Neural progenitor cell (in vitro differentiated cells): ENCODE measurements around the gene CASQ1. TPM values are rescaled to one million over a fixed set of nuclear protein-coding genes. Genes with fewer than 3 reads are reported as not detected.

Source experiments
- DNase-seq: peaks from one replicate; pipeline ENCODE4 v3.0.0-alpha.2; 2016; ENCODE audit warnings: low spot score
- H2AFZ ChIP-seq: fragments of 200-600 bp; sonication (generic); replicated peaks from 2 replicates; pipeline ENCODE4 v1.6.1; 2016; ENCODE audit warnings: antibody characterized with exemption
- H3F3A ChIP-seq: fragments of 200-600 bp; sonication (generic); 2 replicates; pipeline ENCODE4 v1.6.1; 2016; ENCODE audit warnings: antibody characterized with exemption, low read depth
- H3K27ac ChIP-seq: fragments of 200-600 bp; sonication (generic); 2 replicates; pipeline ENCODE4 v1.5.1; 2016; ENCODE audit warnings: mild to moderate bottlenecking
- H3K27me3 ChIP-seq: fragments of 200-600 bp; sonication (generic); 2 replicates; pipeline ENCODE4 v1.6.1; 2016; ENCODE audit warnings: mild to moderate bottlenecking, moderate library complexity
- H3K36me3 ChIP-seq: fragments of 200-600 bp; sonication (generic); 2 replicates; pipeline ENCODE4 v1.5.1; 2016
- H3K4me1 ChIP-seq: fragments of 200-600 bp; sonication (generic); 2 replicates; pipeline ENCODE4 v1.6.1; 2016; ENCODE audit warnings: mixed run types
- H3K4me2 ChIP-seq: fragments of 200-600 bp; sonication (generic); 2 replicates; pipeline ENCODE4 v1.6.1; 2016
- H3K4me3 ChIP-seq: fragments of 200-600 bp; sonication (generic); 2 replicates; pipeline ENCODE4 v1.5.1; 2016
- H3K79me2 ChIP-seq: fragments of 200-600 bp; sonication (generic); 2 replicates; pipeline ENCODE4 v1.6.1; 2016; ENCODE audit warnings: low read depth
- H3K9ac ChIP-seq: fragments of 200-600 bp; sonication (generic); 2 replicates; pipeline ENCODE4 v1.6.1; 2016
- H3K9me3 ChIP-seq: fragments of 200-600 bp; sonication (generic); 2 replicates; pipeline ENCODE4 v1.5.1; 2016; ENCODE audit warnings: low read depth
- H4K20me1 ChIP-seq: fragments of 200-600 bp; sonication (generic); 2 replicates; pipeline ENCODE4 v1.6.1; 2016; ENCODE audit warnings: low read depth
- H3K27ac Mint-ChIP-seq: 3 replicates; pipeline ENCODE4 v1.8.0; 2021; ENCODE audit warnings: mixed read lengths
- H3K27me3 Mint-ChIP-seq: 2 replicates; pipeline ENCODE4 v1.8.0; 2022; ENCODE audit warnings: low read depth, mild to moderate bottlenecking, inconsistent platforms, moderate library complexity, mixed read lengths; ENCODE audit not compliant: insufficient read depth
- H3K36me3 Mint-ChIP-seq: 3 replicates; pipeline ENCODE4 v1.8.0; 2021; ENCODE audit warnings: mixed read lengths
- H3K4me1 Mint-ChIP-seq: 3 replicates; pipeline ENCODE4 v1.8.0; 2021; ENCODE audit warnings: mixed read lengths
- H3K4me3 Mint-ChIP-seq: 3 replicates; pipeline ENCODE4 v1.8.0; 2021; ENCODE audit warnings: mild to moderate bottlenecking, moderate library complexity, mixed read lengths
- H3K9me3 Mint-ChIP-seq: 3 replicates; pipeline ENCODE4 v1.8.0; 2020; ENCODE audit warnings: mixed read lengths
- EZH2 ChIP-seq: fragments of 200-600 bp; sonication (generic); IDR thresholded peaks from 2 replicates; pipeline ENCODE4 v1.6.1; 2017; ENCODE audit warnings: antibody characterized with exemption, mild to moderate bottlenecking, moderate library complexity
- EZH2phosphoT487 ChIP-seq: fragments of 200-600 bp; sonication (generic); IDR thresholded peaks from 2 replicates; pipeline ENCODE4 v1.6.1; 2017; ENCODE audit warnings: antibody characterized with exemption
- total RNA-seq: library from RNA; depleted of rRNA; stranded (reverse); fragments of >200 nt; gene quantifications from 2 replicates; pipeline ENCODE4 v1.2.3, GENCODE V29; 2015; ENCODE audit warnings: low replicate concordance
- TF ChIP-seq, protein P1 (sequence below): fragments of 200-600 bp; sonication (generic); IDR thresholded peaks from 2 replicates; pipeline ENCODE4 v1.5.1; 2017; ENCODE audit warnings: antibody characterized with exemption, mild to moderate bottlenecking

The CASQ1 gene
- total RNA-seq, 1 donor from 2014 or later = not detected

DNA sequence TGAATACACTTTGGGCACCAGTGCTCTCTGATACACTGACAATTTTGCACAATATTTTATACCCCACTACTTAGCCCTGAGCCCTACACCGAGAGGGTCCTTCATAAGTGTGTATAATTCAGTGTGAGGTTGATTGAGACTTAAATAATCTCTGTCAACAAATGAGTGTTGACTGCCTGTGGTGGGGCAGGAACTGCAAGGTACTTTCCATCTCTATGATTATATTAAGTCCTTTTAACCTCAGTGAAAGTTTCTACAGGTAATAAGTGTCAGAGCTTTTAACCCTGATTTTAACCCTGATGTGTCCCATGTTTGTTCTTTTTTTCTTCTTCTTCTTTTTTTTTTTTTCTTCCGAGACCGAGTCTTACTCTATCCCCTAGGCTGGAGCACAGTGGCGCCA, 5.8 kb downstream of the CASQ1 start:
- H3K4me2 ChIP-seq = no peak overlapping the region
- Mint-ChIP-seq H3K36me3 (no peaks in the 10 kb centered on the region), H3K4me3 (no peak overlapping the region), H3K27ac (no peak overlapping the region), H3K4me1 (peaks cover 4% of the 10 kb centered on the region), H3K9me3 (no peaks in the 10 kb centered on the region), H3K27me3 (peaks cover 3% of the 10 kb centered on the region)
- peaks cover 4% of the 10 kb centered on the region for H3K4me1 ChIP-seq
- H2AFZ ChIP-seq = no peak overlapping the region
- no peaks in the 10 kb centered on the region for H4K20me1 ChIP-seq
- no peak for DNase-seq
- no peaks in the 10 kb centered on the region for H3K36me3 ChIP-seq
- TF ChIP-seq EZH2phosphoT487 (no peak), EZH2 (no peak)
- TF ChIP-seq, protein P1, sequence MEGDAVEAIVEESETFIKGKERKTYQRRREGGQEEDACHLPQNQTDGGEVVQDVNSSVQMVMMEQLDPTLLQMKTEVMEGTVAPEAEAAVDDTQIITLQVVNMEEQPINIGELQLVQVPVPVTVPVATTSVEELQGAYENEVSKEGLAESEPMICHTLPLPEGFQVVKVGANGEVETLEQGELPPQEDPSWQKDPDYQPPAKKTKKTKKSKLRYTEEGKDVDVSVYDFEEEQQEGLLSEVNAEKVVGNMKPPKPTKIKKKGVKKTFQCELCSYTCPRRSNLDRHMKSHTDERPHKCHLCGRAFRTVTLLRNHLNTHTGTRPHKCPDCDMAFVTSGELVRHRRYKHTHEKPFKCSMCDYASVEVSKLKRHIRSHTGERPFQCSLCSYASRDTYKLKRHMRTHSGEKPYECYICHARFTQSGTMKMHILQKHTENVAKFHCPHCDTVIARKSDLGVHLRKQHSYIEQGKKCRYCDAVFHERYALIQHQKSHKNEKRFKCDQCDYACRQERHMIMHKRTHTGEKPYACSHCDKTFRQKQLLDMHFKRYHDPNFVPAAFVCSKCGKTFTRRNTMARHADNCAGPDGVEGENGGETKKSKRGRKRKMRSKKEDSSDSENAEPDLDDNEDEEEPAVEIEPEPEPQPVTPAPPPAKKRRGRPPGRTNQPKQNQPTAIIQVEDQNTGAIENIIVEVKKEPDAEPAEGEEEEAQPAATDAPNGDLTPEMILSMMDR = no peak
- no peak overlapping the region for H3K4me3 ChIP-seq
- H3K79me2 ChIP-seq = no peaks in the 10 kb centered on the region
- H3F3A ChIP-seq = no peaks in the 10 kb centered on the region
- H3K9me3 ChIP-seq = no peaks in the 10 kb centered on the region
- no peak overlapping the region for H3K9ac ChIP-seq
- no peaks in the 10 kb centered on the region for H3K27me3 ChIP-seq
- no peak overlapping the region for H3K27ac ChIP-seq

DNA sequence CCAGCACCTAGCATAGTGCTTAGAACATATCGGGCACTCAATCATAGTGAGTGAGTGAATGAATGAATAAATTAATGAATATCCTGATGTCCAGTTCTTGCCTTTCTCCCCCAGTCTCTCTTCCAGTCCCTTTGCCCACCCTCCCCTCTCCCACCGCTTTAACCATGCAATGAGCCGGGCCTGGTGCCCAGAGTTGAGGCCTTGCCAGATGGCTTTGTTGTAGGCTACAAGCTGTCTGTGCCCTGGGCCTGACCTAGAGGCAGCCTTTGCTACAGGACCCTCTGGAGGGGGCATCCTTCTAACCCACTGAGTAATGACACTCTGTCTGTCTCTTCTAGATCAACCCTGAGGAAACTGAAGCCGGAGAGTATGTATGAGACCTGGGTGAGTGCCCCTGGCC, 6.9 kb downstream of the CASQ1 start:
- no peaks in the 10 kb centered on the region for H3F3A ChIP-seq
- Mint-ChIP-seq H3K27me3 (peaks cover under 1% of the 10 kb centered on the region), H3K4me1 (peaks cover 2% of the 10 kb centered on the region), H3K36me3 (no peaks in the 10 kb centered on the region), H3K4me3 (no peak overlapping the region), H3K9me3 (no peaks in the 10 kb centered on the region), H3K27ac (peak overlapping the region; percentile 12)
- no peaks in the 10 kb centered on the region for H3K36me3 ChIP-seq
- H3K4me1 ChIP-seq = peaks cover 4% of the 10 kb centered on the region
- no peak overlapping the region for H3K27ac ChIP-seq
- TF ChIP-seq EZH2phosphoT487 (no peak), EZH2 (no peak)
- TF ChIP-seq, protein P1 = no peak
- no peak overlapping the region for H3K4me2 ChIP-seq
- H3K27me3 ChIP-seq = no peaks in the 10 kb centered on the region
- H3K9ac ChIP-seq = no peak overlapping the region
- H3K9me3 ChIP-seq = no peaks in the 10 kb centered on the region
- no peak overlapping the region for H3K4me3 ChIP-seq
- no peaks in the 10 kb centered on the region for H3K79me2 ChIP-seq
- H4K20me1 ChIP-seq = no peaks in the 10 kb centered on the region
- H2AFZ ChIP-seq = no peak overlapping the region
- no peak for DNase-seq

- H3K9me3 ChIP-seq = no peaks in the 10 kb centered on the region
- H3K36me3 ChIP-seq = no peaks in the 10 kb centered on the region
- H3K79me2 ChIP-seq = peaks cover 4% of the 10 kb centered on the region
- H4K20me1 ChIP-seq = peaks cover under 1% of the 10 kb centered on the region
- no peak overlapping the region for H3K27ac Mint-ChIP-seq
- no peak overlapping the region for H3K9ac ChIP-seq
- no peak overlapping the region for H3K27ac ChIP-seq
- H3K4me1 Mint-ChIP-seq = peaks cover 12% of the 10 kb centered on the region
- H3K27me3 Mint-ChIP-seq = no peaks in the 10 kb centered on the region
- no peak for DNase-seq
- no peak overlapping the region for H3K4me2 ChIP-seq
- H3K9me3 Mint-ChIP-seq = no peaks in the 10 kb centered on the region
- H2AFZ ChIP-seq = no peak overlapping the region
- H3F3A ChIP-seq = peaks cover 1% of the 10 kb centered on the region
- H3K4me3 ChIP-seq = no peak overlapping the region
- peaks cover 6% of the 10 kb centered on the region for H3K4me1 ChIP-seq
- no peak overlapping the region for H3K4me3 Mint-ChIP-seq
- no peaks in the 10 kb centered on the region for H3K36me3 Mint-ChIP-seq
- TF ChIP-seq EZH2phosphoT487 (no peak), EZH2 (no peak)
- TF ChIP-seq, protein P1 = no peak
- H3K27me3 ChIP-seq = no peaks in the 10 kb centered on the region
Measured at GRCh38 chr1:160200786-160201185, 10.4 kb downstream of the CASQ1 start.
